Uterus (tissue), 2 donors: ENCODE measurements around the gene GSK3A.

Experiments used
- POLR2A ChIP-seq, 2 donors: fragments of 450-650 bp; IDR thresholded peaks; one replicate each; pipeline ENCODE4 v1.6.1; 2016; ENCODE audit warnings: antibody characterized with exemption in 2 of 2, mild to moderate bottlenecking in 1 of 2, moderate library complexity in 1 of 2
- TF ChIP-seq, protein P1 (sequence below), 4 experiments: fragments of 200-600 bp in 2 of 4; fragments of 450-650 bp in 2 of 4; sonication (generic) in 2 of 4; IDR thresholded peaks; one replicate each; pipeline ENCODE4 v1.5.1; 2016 to 2019; ENCODE audit warnings: antibody characterized with exemption in 4 of 4, mild to moderate bottlenecking in 2 of 4, moderate library complexity in 1 of 4

DNA sequence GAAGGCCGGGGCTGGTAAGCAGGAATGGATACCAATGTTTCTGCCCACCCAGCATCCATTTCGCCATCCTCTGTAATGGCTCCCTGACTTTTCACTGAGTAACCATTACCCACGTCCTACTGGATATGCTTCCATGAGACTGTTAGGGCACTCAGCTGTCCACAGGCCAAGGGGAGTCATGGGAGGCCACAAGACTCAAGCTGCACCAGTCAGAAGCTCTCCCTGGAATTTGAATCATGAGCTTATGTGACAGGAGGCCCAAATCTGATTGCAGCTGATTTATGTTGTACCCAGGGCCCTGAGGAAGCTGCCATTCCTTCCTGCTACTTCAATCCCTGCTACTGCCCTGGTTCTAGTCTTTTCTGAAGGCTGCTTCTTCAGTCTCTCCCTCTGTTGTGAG, 53.3 kb downstream of the GSK3A start:
- TF ChIP-seq, protein P1, sequence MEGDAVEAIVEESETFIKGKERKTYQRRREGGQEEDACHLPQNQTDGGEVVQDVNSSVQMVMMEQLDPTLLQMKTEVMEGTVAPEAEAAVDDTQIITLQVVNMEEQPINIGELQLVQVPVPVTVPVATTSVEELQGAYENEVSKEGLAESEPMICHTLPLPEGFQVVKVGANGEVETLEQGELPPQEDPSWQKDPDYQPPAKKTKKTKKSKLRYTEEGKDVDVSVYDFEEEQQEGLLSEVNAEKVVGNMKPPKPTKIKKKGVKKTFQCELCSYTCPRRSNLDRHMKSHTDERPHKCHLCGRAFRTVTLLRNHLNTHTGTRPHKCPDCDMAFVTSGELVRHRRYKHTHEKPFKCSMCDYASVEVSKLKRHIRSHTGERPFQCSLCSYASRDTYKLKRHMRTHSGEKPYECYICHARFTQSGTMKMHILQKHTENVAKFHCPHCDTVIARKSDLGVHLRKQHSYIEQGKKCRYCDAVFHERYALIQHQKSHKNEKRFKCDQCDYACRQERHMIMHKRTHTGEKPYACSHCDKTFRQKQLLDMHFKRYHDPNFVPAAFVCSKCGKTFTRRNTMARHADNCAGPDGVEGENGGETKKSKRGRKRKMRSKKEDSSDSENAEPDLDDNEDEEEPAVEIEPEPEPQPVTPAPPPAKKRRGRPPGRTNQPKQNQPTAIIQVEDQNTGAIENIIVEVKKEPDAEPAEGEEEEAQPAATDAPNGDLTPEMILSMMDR (IDR thresholded peaks at IDR 0.05): no peak
- TF ChIP-seq POLR2A (IDR thresholded peaks at IDR 0.05): no peak
